ENCODE data around the gene SLC30A3. TPM values are rescaled to one million over a fixed set of nuclear protein-coding genes. Genes with fewer than 3 reads are reported as not detected.

SLC30A3 gene
- 45.0 and 45.6 TPM in 2 replicates for total RNA-seq (2021)
- Bru-seq, nascent RNA: percentile 65 among the genes with signal in this experiment
- percentile 82 among the genes with signal in this experiment for BruChase-seq, experiment 1, labeled RNA remaining after a 2-hour chase
- percentile 75 among the genes with signal in this experiment for BruChase-seq, experiment 2, labeled RNA remaining after a 6-hour chase
- long read RNA-seq, transcript SLC30A3-201 (8 exons, 2,260 nt): major isoform, 38 of 69 reads
- long read RNA-seq, partial matches to known transcripts: 6 of 69 reads
- long read RNA-seq, other reads (novel, unspliced or antisense): 16 of 69 reads

GRCh38 chr2:27262379-27263286, at the start of gene SLC30A3:
Gene SLC30A3, minus strand, starts transcription at chr2:27263047. Its CDS starts 141 bp downstream, at chr2:27262906.
- Histone ChIP-seq H3K27ac (ENCODE audit: low read depth, low read length, poor library complexity, severe bottlenecking) (peak within 1 kb of the TSS; percentile 80), H3K4me1 (ENCODE audit: insufficient read depth, low read length, poor library complexity, severe bottlenecking) (peaks cover 11% of the 10 kb centered on the region), H3K27me3 (replicated peaks; ENCODE audit: insufficient read depth, low read depth, low read length, poor library complexity) (peaks cover 4% of the 10 kb centered on the region), H3K36me3 (ENCODE audit: insufficient read depth, low read length, poor library complexity, severe bottlenecking) (peaks cover 9% of the 10 kb centered on the region), H3K9me3 (ENCODE audit: low read depth, low read length, poor library complexity, severe bottlenecking) (no peaks in the 10 kb centered on the region), H3K4me3 (ENCODE audit: low read depth, low read length, poor library complexity, severe bottlenecking) (peak within 1 kb of the TSS; percentile 92)
- intact Hi-C loops (cut with micrococcal nuclease; ENCODE audit: unreplicated experiment): loop anchor here (5.0 kb wide), 3 partner anchors 40 to 110 kb away; partner anchors contain the start of genes EIF2B4 and SNX17
- BruUV-seq (replicated peaks): no TSS peak
- POLR2A ChIA-PET (ENCODE audit: low non-redundant PET): interaction anchor here (0.6 kb wide), 1 partner anchor 29 kb away, joined by 3 read pairs; no protein-coding TSS in a partner anchor
- CTCF ChIA-PET: interaction anchor here (0.7 to 1.4 kb wide), 3 partner anchors 17 to 40 kb away, joined by 3 to 11 read pairs (median 6); no protein-coding TSS in a partner anchor
- no peak for TF ChIP-seq EZH2 (IDR thresholded peaks at IDR 0.05; ENCODE audit: borderline replicate concordance, low read depth, low read length, poor library complexity, severe bottlenecking)
- TF ChIP-seq CTCF (conservative IDR thresholded peaks at IDR 0.05; ENCODE audit: low read depth, low read length): 0 out of 2 replicates have a peak, but pooled peaks have one; percentile 8
- peak; percentile 90 for DNase-seq (ENCODE audit: low spot score)

- H3K4me1 ChIP-seq (ENCODE audit: insufficient read depth, low read length, poor library complexity, severe bottlenecking): peaks cover 8% of the 10 kb centered on the region
- no peak overlapping the region for H3K4me3 ChIP-seq (ENCODE audit: low read depth, low read length, poor library complexity, severe bottlenecking)
- BruUV-seq (replicated peaks): no TSS peak
- H3K27me3 ChIP-seq (replicated peaks; ENCODE audit: insufficient read depth, low read depth, low read length, poor library complexity): peaks cover 13% of the 10 kb centered on the region
- intact Hi-C loops (cut with micrococcal nuclease; ENCODE audit: unreplicated experiment): no loop called here
- DNase-seq (ENCODE audit: low spot score): no peak
- no peaks in the 10 kb centered on the region for H3K36me3 ChIP-seq (ENCODE audit: insufficient read depth, low read length, poor library complexity, severe bottlenecking)
- TF ChIP-seq EZH2 (IDR thresholded peaks at IDR 0.05; ENCODE audit: borderline replicate concordance, low read depth, low read length, poor library complexity, severe bottlenecking) (no peak), CTCF (conservative IDR thresholded peaks at IDR 0.05; ENCODE audit: low read depth, low read length) (no peak)
- ChIA-PET CTCF (no interaction called here), POLR2A (ENCODE audit: low non-redundant PET) (no interaction called here)
- no peaks in the 10 kb centered on the region for H3K9me3 ChIP-seq (ENCODE audit: low read depth, low read length, poor library complexity, severe bottlenecking)
- H3K27ac ChIP-seq (ENCODE audit: low read depth, low read length, poor library complexity, severe bottlenecking): no peak overlapping the region
These were observed 49.3 kb upstream of the SLC30A3 start for GRCh38 chr2:27312152-27312551.

GRCh38 chr2:27309651-27310050, 46.8 kb upstream of the SLC30A3 start:
- peaks cover 15% of the 10 kb centered on the region for H3K4me1 ChIP-seq (ENCODE audit: insufficient read depth, low read length, poor library complexity, severe bottlenecking)
- BruUV-seq (replicated peaks): TSS peak; percentile 59
- POLR2A ChIA-PET (ENCODE audit: low non-redundant PET): no interaction called here
- no peaks in the 10 kb centered on the region for H3K36me3 ChIP-seq (ENCODE audit: insufficient read depth, low read length, poor library complexity, severe bottlenecking)
- H3K4me3 ChIP-seq (ENCODE audit: low read depth, low read length, poor library complexity, severe bottlenecking): no peak overlapping the region
- CTCF ChIA-PET: interaction anchor here (0.7 kb wide), 1 partner anchor 45 kb away, joined by 3 read pairs; no protein-coding TSS in a partner anchor
- no peak overlapping the region for H3K27ac ChIP-seq (ENCODE audit: low read depth, low read length, poor library complexity, severe bottlenecking)
- no peak for TF ChIP-seq EZH2 (IDR thresholded peaks at IDR 0.05; ENCODE audit: borderline replicate concordance, low read depth, low read length, poor library complexity, severe bottlenecking)
- TF ChIP-seq CTCF (conservative IDR thresholded peaks at IDR 0.05; ENCODE audit: low read depth, low read length): no peak
- no peaks in the 10 kb centered on the region for H3K9me3 ChIP-seq (ENCODE audit: low read depth, low read length, poor library complexity, severe bottlenecking)
- intact Hi-C loops (cut with micrococcal nuclease; ENCODE audit: unreplicated experiment): no loop called here
- DNase-seq (ENCODE audit: low spot score): no peak
- peaks cover 23% of the 10 kb centered on the region for H3K27me3 ChIP-seq (replicated peaks; ENCODE audit: insufficient read depth, low read depth, low read length, poor library complexity)

All from A673 (cell line).